Activated CD4-positive, alpha-beta T cell treated with anti-CD3 and anti-CD28 coated beads, Interleukin-2, amount 10 ng/mL, durations not matched to agents 24 days and 14 days (primary cell): ENCODE results near the gene MCF2L2. TPM values are rescaled to one million over a fixed set of nuclear protein-coding genes. Genes with fewer than 3 reads are reported as not detected.

Source experiments
- DNase-seq: peaks from one replicate; pipeline ENCODE4 v3.0.0; 2022
- H3K27ac Mint-ChIP-seq: one replicate; pipeline ENCODE4 v1.8.0; 2022; ENCODE audit warnings: mild to moderate bottlenecking, mixed read lengths
- H3K27me3 Mint-ChIP-seq: one replicate; pipeline ENCODE4 v1.8.0; 2022; ENCODE audit warnings: mixed read lengths
- H3K36me3 Mint-ChIP-seq: one replicate; pipeline ENCODE4 v1.8.0; 2022; ENCODE audit warnings: low read depth, mild to moderate bottlenecking, mixed read lengths
- H3K4me1 Mint-ChIP-seq: one replicate; pipeline ENCODE4 v1.8.0; 2021; ENCODE audit warnings: mixed read lengths
- H3K4me3 Mint-ChIP-seq: one replicate; pipeline ENCODE4 v1.8.0; 2022; ENCODE audit warnings: mild to moderate bottlenecking, moderate library complexity, mixed read lengths
- H3K9me3 Mint-ChIP-seq: one replicate; pipeline ENCODE4 v1.8.0; 2021; ENCODE audit warnings: mixed read lengths
- intact Hi-C: fragments of 100-400 bp; cut with micrococcal nuclease; formaldehyde crosslinking; loops from one replicate; pipeline ENCODE4 v1.15.1; 2023
- total RNA-seq: library from RNA; stranded (reverse); gene quantifications from 2 replicates; pipeline ENCODE4 v1.2.3, GENCODE V29; 2022

Gene MCF2L2
- total RNA-seq, 1 donor from 2014 or later: 4.8 TPM

DNA sequence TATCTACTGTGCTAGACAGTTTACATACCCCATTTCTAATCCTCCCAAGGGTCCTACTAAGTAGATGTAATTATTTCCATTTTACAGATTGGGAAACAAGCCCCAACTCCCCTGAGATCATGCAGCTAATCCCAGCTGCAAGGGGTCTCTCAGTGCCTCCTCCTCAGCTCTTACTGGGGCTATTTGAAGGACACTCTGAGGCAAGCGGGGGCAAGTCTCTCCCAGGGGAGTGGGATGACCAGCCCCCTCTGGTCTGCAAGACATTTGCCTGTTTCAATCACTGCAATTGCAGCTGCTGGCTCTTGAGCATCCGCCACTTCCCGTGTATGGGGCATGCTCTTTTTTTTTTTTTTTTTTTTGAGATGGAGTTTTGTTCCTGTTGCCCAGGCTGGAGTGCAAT lies 277.3 kb downstream of the MCF2L2 start:
- H3K27me3 Mint-ChIP-seq: no peaks in the 10 kb centered on the region
- peaks cover 12% of the 10 kb centered on the region for H3K36me3 Mint-ChIP-seq
- no peaks in the 10 kb centered on the region for H3K4me1 Mint-ChIP-seq
- H3K9me3 Mint-ChIP-seq: no peaks in the 10 kb centered on the region
- no peak for DNase-seq
- H3K4me3 Mint-ChIP-seq: no peak overlapping the region
- H3K27ac Mint-ChIP-seq: no peak overlapping the region
- intact Hi-C loops: no loop called here

DNA sequence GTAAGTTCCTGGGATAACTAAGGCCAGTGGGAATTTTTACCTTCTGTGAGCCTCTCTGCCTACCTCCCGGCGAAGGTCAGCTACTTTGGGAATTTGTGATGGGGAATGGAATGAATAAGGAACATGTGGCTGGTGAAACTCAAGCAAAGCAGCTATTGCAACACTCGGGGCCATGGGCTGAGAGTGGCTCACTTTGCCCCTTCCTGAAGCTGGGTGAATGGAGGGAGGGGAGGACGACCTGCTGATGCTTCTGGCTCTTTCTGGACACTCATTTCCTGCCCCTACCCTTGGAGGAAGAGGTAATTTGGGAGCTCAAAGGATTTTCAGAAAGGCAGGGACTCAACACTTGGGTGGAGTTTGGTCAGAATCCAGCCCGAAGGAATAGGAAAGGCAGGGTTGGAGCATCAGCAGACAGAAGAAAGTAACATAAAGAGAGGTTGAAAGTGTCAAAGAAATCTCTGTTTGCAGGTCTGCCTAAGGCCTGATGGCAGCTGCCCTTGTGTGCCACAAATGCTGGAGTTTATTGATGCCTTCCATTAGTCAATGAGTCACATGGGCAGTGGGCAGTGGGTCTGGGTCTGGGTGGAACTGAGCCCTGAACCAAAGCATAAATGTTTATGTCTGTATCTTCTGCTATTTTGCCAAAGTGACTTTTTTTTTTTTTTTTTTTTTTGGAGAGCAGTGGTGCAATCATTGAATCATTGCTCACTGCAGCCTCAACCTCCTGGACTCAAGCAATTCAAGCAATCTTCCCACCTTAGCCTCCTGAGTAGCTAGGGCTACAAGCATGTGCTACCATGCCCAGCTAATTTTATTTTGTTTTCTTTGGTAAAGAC lies 278.3 kb downstream of the MCF2L2 start:
- H3K27ac Mint-ChIP-seq: no peak overlapping the region
- H3K9me3 Mint-ChIP-seq: no peaks in the 10 kb centered on the region
- peaks cover 12% of the 10 kb centered on the region for H3K36me3 Mint-ChIP-seq
- no peak for DNase-seq
- H3K4me1 Mint-ChIP-seq: no peaks in the 10 kb centered on the region
- H3K4me3 Mint-ChIP-seq: no peak overlapping the region
- intact Hi-C loops: no loop called here
- no peaks in the 10 kb centered on the region for H3K27me3 Mint-ChIP-seq

DNA sequence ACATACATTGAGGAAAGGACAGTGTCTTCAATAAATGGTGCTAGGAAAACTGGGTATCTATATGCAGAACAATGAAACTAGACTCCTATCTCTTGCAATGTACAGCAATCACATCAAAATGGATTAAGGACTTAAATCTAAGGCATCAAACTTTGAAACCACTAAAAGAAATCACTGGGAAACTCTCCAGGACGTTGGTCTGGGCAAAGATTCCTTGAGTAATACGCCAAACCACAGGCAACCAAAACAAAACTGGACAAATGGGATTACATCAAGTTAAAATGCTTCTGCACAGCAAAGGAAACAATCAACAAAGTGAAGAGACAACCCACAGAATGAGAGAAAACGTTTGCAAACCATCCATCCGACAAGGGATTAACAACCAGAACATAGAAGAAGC lies 280.4 kb downstream of the MCF2L2 start:
- Mint-ChIP-seq H3K4me1 (peaks cover 3% of the 10 kb centered on the region), H3K4me3 (no peak overlapping the region), H3K27me3 (no peaks in the 10 kb centered on the region), H3K9me3 (no peaks in the 10 kb centered on the region), H3K27ac (no peak overlapping the region), H3K36me3 (peaks cover 8% of the 10 kb centered on the region)
- DNase-seq: no peak
- intact Hi-C loops: no loop called here

DNA sequence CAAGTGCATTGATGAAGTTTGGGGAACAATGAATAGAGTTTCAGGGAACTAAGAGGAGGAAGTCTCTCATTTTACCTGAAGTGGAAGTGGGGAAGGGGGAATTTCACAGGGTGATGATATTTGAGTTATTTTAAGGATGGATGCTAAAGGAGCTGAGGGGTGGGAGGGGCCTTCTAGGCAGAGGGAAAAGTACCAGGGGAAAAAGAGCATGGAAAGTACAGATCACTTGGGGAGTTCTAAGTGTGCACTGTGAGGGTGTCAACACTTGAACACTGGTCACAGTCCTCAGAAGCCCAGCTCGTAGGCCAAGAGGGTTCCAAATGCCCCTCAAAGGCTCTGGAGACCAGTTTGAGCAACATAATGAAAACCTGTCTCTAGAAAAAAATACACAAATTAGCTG lies 284.1 kb downstream of the MCF2L2 start:
- intact Hi-C loops: no loop called here
- no peak for DNase-seq
- Mint-ChIP-seq H3K4me1 (peaks cover 5% of the 10 kb centered on the region), H3K36me3 (peaks cover 4% of the 10 kb centered on the region), H3K4me3 (no peak overlapping the region), H3K27me3 (no peaks in the 10 kb centered on the region), H3K27ac (no peak overlapping the region), H3K9me3 (no peaks in the 10 kb centered on the region)

DNA sequence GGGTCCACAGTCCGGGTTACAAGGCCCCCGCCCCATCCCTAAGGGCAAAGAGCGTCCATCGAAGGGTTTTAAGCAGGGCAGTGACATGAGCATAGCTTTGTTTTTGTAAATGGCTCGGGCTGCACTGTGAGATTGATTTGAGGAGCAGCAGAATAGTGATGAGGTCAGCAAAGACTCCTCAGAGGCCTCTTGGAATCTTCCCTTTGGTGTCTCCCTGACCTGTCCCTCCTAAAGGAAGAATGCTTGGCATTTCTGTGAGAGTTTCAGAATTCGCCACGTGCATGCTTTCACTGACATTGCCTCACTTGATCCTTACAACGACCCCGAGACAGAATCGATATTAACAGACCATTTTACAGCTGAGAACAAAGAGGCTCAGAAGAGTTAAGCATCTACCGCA lies 286.2 kb downstream of the MCF2L2 start:
- intact Hi-C loops: no loop called here
- Mint-ChIP-seq H3K9me3 (no peaks in the 10 kb centered on the region), H3K27me3 (no peaks in the 10 kb centered on the region), H3K4me1 (peaks cover 5% of the 10 kb centered on the region), H3K4me3 (no peak overlapping the region), H3K36me3 (peaks cover 9% of the 10 kb centered on the region), H3K27ac (no peak overlapping the region)
- DNase-seq: no peak

DNA sequence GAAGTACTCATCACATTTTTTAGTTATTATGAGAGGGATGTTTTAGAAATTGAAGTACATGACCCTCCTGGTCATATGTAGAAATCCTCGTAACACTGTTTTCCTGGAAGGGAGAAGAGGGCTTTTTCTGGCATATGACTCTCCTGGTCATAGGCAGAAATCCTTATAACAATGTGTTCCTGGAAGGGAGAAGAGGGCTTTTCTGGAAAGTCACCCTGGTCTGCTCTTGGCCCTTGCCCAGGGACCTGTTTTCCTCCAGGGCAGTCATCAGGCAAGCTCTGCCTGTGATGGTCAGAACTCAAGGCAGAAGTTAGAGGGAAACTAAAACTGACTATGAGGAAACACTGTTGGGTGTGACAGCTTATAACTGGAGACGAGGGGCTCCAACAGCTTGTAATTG lies 293.6 kb downstream of the MCF2L2 start:
- Mint-ChIP-seq H3K27me3 (no peaks in the 10 kb centered on the region), H3K36me3 (peaks cover 38% of the 10 kb centered on the region), H3K9me3 (no peaks in the 10 kb centered on the region), H3K4me1 (no peaks in the 10 kb centered on the region), H3K27ac (no peak overlapping the region), H3K4me3 (no peak overlapping the region)
- no peak for DNase-seq
- intact Hi-C loops: no loop called here

DNA sequence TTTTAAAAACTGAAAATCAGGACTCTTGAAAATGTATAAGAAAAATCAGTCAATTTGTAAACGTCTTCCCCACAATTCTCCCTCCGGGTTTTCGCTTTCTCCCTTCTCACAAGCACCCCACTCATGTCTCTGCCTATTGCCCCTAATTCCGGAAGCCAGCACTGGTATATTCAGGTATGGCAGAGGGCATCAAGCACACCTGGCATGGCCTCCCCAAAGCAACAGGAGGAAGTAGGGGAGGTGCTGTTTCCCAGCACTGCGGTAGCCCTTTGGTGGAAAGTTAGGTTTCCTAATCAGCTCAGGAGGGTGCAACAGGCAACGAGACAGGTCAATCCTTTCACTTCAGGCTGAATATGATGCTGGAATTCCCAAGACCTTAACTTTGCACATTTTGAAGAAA lies 296.0 kb downstream of the MCF2L2 start:
- Mint-ChIP-seq H3K4me3 (no peak overlapping the region), H3K4me1 (no peaks in the 10 kb centered on the region), H3K36me3 (peaks cover 49% of the 10 kb centered on the region), H3K27me3 (no peaks in the 10 kb centered on the region), H3K27ac (no peak overlapping the region), H3K9me3 (no peaks in the 10 kb centered on the region)
- intact Hi-C loops: no loop called here
- no peak for DNase-seq

DNA sequence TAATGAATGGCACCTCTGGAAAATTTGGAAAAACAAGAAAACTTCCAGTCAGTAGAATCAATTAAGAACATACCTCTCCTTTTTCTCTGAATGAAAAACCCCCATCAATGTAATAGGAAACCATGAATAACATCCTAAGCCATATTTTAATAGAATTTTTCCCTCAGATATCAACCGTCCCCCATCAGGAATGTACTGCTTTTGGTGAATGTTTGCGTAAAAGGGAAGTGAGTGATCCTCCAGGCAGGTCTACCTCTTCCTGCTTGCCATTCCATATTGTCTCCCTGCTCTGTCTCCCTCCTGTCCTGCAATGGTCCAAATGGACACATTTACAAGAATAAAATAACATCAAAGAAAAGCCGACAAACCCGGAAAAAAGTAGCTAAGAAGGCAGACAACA lies 296.7 kb downstream of the MCF2L2 start:
- no peak for DNase-seq
- no peaks in the 10 kb centered on the region for H3K4me1 Mint-ChIP-seq
- H3K27me3 Mint-ChIP-seq: no peaks in the 10 kb centered on the region
- H3K27ac Mint-ChIP-seq: no peak overlapping the region
- H3K4me3 Mint-ChIP-seq: no peak overlapping the region
- H3K36me3 Mint-ChIP-seq: peaks cover 49% of the 10 kb centered on the region
- intact Hi-C loops: no loop called here
- no peaks in the 10 kb centered on the region for H3K9me3 Mint-ChIP-seq

DNA sequence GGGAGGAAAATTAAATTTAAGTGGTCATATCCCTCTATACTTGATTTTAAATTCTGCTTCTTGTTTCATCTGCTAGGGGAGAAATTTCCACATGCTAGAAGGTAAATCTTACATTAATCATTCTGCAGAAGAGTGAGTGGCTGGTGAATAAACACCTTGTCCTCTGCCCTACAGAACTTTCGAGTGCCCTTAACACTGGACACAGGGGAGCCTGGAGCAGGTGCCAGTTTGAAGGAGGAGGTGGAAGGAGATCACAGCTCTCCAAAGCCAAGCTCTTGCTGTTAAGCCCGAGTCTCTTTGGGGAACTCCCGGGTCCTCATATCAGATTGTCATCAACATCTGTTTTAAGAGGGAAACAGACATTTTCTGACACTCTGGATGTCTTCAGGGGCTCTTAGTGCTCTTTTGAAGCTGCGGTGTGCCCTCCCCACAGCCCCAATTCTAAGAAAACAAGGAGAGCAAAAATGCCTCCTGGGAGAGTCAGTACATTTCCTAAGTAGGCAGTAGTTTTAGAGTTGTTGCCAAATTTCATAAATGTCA lies 297.2 kb downstream of the MCF2L2 start:
- Mint-ChIP-seq H3K9me3 (no peaks in the 10 kb centered on the region), H3K4me3 (no peak overlapping the region), H3K27me3 (no peaks in the 10 kb centered on the region), H3K27ac (no peak overlapping the region), H3K4me1 (no peaks in the 10 kb centered on the region), H3K36me3 (peaks cover 49% of the 10 kb centered on the region)
- intact Hi-C loops: no loop called here
- DNase-seq: no peak

DNA sequence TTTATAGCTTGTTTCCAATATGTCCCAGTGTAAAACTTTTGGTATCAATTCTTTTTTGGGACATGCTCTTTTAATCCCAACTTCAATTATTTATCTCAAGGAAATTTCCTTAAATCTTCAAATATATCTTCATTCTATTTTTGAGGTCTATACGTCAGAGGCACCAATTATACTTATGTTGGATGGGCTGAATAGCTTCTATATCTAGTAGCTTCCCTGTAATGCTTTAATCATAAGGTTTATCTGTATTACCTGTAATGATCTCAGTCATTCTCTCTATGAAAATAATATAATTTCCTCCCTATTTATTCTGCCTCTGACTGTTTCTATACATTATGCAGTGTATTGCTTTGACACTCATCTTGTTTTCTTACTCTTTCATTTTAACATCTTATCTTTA lies 299.2 kb downstream of the MCF2L2 start:
- intact Hi-C loops: no loop called here
- no peak overlapping the region for H3K27ac Mint-ChIP-seq

DNA sequence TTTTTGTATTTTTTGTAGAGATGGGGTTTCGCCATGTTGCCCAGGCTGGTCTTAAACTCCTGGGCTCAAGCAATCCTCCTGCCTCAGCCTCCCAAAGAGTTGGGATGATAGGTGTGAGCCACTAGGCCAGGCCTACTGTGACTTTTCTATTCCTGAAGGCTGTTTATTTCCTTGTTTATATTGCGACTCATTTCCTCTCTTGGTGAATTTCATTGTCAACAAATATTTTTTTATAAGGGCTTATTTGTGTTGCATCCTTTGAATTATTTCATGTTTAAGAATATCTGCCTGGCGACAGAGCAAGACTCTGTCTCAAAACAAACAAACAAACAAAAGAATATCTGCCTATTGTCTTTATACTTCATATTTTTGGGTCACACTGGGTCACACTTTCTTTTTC lies 299.7 kb downstream of the MCF2L2 start:
- no peaks in the 10 kb centered on the region for H3K27me3 Mint-ChIP-seq
- peaks cover 4% of the 10 kb centered on the region for H3K4me1 Mint-ChIP-seq
- intact Hi-C loops: no loop called here
- no peak overlapping the region for H3K4me3 Mint-ChIP-seq
- no peak for DNase-seq
- H3K9me3 Mint-ChIP-seq: no peaks in the 10 kb centered on the region
- no peak overlapping the region for H3K27ac Mint-ChIP-seq
- peaks cover 39% of the 10 kb centered on the region for H3K36me3 Mint-ChIP-seq

More for the DNA sequence above, 299.2 kb downstream of the MCF2L2 start:
- no peak overlapping the region for H3K4me3 Mint-ChIP-seq
- H3K36me3 Mint-ChIP-seq: peaks cover 44% of the 10 kb centered on the region
- no peaks in the 10 kb centered on the region for H3K9me3 Mint-ChIP-seq
- no peak for DNase-seq
- no peaks in the 10 kb centered on the region for H3K4me1 Mint-ChIP-seq
- no peaks in the 10 kb centered on the region for H3K27me3 Mint-ChIP-seq

Other genes starting within 250 kb of the MCF2L2 start
- 25.0 and 27.9 TPM in 2 replicates for gene B3GNT5, start 175.4 kb downstream of the MCF2L2 start, total RNA-seq
- gene KLHL6, start 127.1 kb upstream of the MCF2L2 start, total RNA-seq: 44.9 and 47.1 TPM in 2 replicates
- gene KLHL24, start 207.0 kb upstream of the MCF2L2 start, total RNA-seq: 6.7 and 6.9 TPM in 2 replicates